HL-60 (cell line): ENCODE data around the gene HPCAL4.

Source experiments
- CTCF ChIP-seq: IDR thresholded peaks from one replicate; pipeline ENCODE4 v1.5.1; 2011; ENCODE audit warnings: low read length, control low read depth, inconsistent platforms; ENCODE audit not compliant: insufficient read depth
- GABPA ChIP-seq: IDR thresholded peaks from 2 replicates; pipeline ENCODE4 v1.6.1; 2012; ENCODE audit warnings: low read depth
- POLR2AphosphoS5 ChIP-seq: IDR thresholded peaks from 2 replicates; pipeline ENCODE4 v1.6.1; 2012; ENCODE audit warnings: low read depth

- TF ChIP-seq POLR2AphosphoS5 (no peak), CTCF (no peak), GABPA (no peak)
These were observed 20.5 kb downstream of the HPCAL4 start for GRCh38 chr1:39670689-39671088.
